GM21381 (cell line): ENCODE measurements around the gene NFIC.
"Not testable (repeated sequence)": the region's sequence is repeated elsewhere in the genome, so short reads cannot be mapped to it uniquely, and the experiment has no call there.

Experiments used
- ATAC-seq: cut with Tn5 transposase; IDR thresholded peaks from one replicate; pipeline ENCODE4 v1.9.1; 2021; ENCODE audit warnings: mild to moderate bottlenecking, moderate library complexity; ENCODE audit not compliant: unreplicated experiment

NFIC gene

GRCh38 chr19:3365836-3366752 is at the start of gene NFIC:
TSS of gene NFIC (plus strand) at chr19:3366583. CDS start at chr19:3366637, 54 bp downstream.
- no peak for ATAC-seq

GRCh38 chr19:3316659-3317207 is 49.6 kb upstream of the NFIC start:
- ATAC-seq = no peak

GRCh38 chr19:3319643-3320353 is 46.6 kb upstream of the NFIC start:
- no peak for ATAC-seq

- no peak for ATAC-seq
Measured at GRCh38 chr19:3320354-3320670, 46.1 kb upstream of the NFIC start.

GRCh38 chr19:3320853-3321252 is 45.5 kb upstream of the NFIC start:
- ATAC-seq = no peak

GRCh38 chr19:3321696-3322095 is 44.7 kb upstream of the NFIC start:
- ATAC-seq = no peak

GRCh38 chr19:3322199-3322978 is 44.0 kb upstream of the NFIC start:
- no peak for ATAC-seq

- no peak for ATAC-seq
Measured at GRCh38 chr19:3323026-3323425, 43.4 kb upstream of the NFIC start.

- no peak for ATAC-seq
Measured at GRCh38 chr19:3323658-3324057, 42.7 kb upstream of the NFIC start.

GRCh38 chr19:3324405-3324856 is 42.0 kb upstream of the NFIC start:
- ATAC-seq = no peak

GRCh38 chr19:3325451-3325850 is 40.9 kb upstream of the NFIC start:
- no peak for ATAC-seq

GRCh38 chr19:3328743-3329142 is 37.6 kb upstream of the NFIC start:
- ATAC-seq = no peak

- no peak for ATAC-seq
Measured at GRCh38 chr19:3330047-3330446, 36.3 kb upstream of the NFIC start.

- ATAC-seq = not testable (repeated sequence)
Measured at GRCh38 chr19:3332232-3332631, 34.2 kb upstream of the NFIC start.

- no peak for ATAC-seq
Measured at GRCh38 chr19:3333020-3333583, 33.3 kb upstream of the NFIC start.

GRCh38 chr19:3333662-3334061 is 32.7 kb upstream of the NFIC start:
- ATAC-seq = no peak

- not testable (repeated sequence) for ATAC-seq
Measured at GRCh38 chr19:3334749-3335430, 31.5 kb upstream of the NFIC start.

- ATAC-seq = no peak
Measured at GRCh38 chr19:3335431-3336350, 30.7 kb upstream of the NFIC start.

- ATAC-seq = no peak
Measured at GRCh38 chr19:3336351-3336679, 30.1 kb upstream of the NFIC start.
